GM12801 (cell line): ENCODE results near the gene NKD1.

ENCODE experiments used
- TF ChIP-seq, protein P1 (sequence below): IDR thresholded peaks from one replicate; pipeline ENCODE4 v1.5.1; 2011; ENCODE audit warnings: control low read depth; ENCODE audit not compliant: insufficient read length; ENCODE audit errors: extremely low read depth

The NKD1 gene

DNA sequence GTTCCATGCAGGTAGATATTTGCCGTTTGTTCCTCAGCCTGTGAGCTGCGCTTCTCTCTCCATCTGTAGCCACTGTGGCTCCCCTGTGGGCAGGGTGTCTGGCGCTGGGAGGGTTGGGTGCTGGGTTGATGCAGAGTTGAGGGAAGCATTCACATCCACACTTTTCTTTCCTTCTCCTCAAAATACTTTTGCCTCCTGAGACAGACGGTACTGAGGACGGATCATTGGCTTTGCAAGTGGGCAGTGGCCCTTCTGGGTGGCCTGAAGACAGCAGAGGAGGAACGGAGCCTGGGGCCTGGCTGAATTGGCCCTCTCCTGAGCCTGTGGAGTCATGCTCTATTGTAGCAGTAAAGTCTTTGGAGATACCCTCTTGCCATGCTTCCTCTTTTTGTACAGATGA, 43.0 kb downstream of the NKD1 start:
- TF ChIP-seq, protein P1, sequence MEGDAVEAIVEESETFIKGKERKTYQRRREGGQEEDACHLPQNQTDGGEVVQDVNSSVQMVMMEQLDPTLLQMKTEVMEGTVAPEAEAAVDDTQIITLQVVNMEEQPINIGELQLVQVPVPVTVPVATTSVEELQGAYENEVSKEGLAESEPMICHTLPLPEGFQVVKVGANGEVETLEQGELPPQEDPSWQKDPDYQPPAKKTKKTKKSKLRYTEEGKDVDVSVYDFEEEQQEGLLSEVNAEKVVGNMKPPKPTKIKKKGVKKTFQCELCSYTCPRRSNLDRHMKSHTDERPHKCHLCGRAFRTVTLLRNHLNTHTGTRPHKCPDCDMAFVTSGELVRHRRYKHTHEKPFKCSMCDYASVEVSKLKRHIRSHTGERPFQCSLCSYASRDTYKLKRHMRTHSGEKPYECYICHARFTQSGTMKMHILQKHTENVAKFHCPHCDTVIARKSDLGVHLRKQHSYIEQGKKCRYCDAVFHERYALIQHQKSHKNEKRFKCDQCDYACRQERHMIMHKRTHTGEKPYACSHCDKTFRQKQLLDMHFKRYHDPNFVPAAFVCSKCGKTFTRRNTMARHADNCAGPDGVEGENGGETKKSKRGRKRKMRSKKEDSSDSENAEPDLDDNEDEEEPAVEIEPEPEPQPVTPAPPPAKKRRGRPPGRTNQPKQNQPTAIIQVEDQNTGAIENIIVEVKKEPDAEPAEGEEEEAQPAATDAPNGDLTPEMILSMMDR = no peak

DNA sequence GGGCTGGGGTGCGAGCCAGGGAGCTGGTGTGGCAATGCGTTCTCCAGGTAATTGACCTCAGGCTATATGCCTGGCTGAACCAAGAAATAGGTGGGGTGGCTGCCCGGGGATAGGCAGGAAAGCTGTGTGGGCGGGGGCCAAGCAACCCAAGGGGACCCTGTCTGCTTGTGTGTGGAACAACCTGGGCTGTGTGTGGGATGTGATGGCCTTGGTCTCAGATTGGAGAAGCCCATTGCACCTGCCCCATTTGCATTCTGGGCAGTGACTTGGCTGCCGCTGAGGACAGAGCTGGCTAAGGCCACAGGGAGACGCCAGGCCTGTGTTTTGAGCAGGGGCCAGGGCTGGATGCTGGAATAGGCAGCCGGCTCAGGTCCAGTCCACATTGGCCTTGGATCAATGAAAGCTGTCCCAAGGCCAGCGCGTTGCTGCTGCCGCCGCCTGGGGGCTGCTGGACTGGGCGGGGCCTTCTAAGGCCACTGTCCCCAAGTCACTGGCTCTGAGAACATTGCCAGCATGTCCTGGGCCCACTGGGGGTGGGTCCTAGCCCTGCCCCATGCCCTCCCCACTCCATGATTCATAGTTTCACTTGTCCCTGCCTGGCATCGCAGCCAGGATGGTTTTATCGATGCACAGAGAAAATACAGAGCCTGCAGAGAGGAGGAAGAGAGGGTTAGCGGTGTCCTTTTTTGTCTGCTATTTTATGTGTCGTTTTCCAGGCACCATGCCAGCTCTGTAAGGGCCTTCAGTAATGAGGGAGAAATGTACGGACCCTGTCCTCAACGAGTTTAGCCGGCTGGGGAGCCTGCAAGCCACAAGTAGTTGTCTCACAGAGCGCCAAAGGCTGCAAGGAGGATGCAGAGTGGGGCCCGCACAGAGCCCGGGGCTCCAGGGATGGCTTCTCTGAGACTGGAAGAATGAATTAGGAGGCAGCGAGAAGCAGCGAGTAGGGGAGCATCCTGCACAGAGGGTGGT, 43.9 kb downstream of the NKD1 start:
- TF ChIP-seq, protein P1 = no peak

DNA sequence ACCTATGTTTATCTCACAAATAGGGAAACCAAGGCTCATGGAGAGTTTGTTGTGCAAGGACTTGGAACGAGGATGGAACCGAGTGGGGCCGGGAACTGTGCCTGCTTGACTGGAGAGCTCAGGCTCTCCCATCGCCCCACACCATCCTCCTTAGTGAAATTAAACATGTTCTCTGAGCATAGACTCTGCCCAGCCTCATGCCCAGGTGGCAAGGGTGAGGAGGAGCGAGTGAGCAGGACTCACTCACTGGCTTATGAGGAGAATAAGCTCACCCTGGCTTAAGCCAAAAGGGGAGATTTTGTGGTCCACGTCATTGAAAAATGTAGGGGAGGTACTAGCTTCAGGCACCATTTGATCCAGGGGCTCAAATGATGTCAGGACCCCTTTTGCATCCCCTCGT, 44.8 kb downstream of the NKD1 start:
- TF ChIP-seq, protein P1 = no peak

DNA sequence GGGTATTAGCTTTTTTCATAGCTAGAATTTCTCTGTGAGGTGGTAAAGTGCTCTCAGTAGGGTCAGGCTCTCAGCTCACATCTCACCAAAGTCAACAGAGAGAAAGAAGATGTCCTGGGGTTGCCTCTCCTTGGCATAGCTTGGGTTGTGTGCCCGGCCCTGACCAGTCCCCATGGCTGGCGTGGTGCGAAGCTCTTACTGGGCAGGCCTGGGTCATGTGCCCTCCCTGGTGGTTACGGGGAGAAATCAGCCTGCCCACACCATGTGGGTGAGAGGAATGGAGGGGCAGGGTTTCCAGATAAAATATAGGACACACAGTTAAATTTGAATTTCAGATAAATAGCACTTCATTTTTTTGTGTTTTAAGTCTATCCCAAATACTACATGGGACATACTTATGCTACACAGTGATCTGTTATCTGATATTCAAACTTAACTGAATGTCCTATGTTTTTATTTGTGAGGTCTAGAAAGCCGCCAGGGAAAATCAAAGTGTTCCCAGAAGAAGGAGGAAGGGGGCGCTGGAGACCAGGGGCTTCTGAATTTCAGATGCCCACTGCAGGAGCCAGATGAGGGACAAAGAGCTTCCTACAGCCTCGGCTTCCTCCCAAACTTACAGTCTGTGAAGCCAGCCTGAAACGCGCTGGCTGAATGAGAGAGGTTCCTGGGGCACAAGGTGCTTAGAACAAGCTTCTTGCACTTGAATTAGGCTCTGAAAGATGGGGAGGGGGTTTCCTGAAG, 45.4 kb downstream of the NKD1 start:
- TF ChIP-seq, protein P1 = no peak

DNA sequence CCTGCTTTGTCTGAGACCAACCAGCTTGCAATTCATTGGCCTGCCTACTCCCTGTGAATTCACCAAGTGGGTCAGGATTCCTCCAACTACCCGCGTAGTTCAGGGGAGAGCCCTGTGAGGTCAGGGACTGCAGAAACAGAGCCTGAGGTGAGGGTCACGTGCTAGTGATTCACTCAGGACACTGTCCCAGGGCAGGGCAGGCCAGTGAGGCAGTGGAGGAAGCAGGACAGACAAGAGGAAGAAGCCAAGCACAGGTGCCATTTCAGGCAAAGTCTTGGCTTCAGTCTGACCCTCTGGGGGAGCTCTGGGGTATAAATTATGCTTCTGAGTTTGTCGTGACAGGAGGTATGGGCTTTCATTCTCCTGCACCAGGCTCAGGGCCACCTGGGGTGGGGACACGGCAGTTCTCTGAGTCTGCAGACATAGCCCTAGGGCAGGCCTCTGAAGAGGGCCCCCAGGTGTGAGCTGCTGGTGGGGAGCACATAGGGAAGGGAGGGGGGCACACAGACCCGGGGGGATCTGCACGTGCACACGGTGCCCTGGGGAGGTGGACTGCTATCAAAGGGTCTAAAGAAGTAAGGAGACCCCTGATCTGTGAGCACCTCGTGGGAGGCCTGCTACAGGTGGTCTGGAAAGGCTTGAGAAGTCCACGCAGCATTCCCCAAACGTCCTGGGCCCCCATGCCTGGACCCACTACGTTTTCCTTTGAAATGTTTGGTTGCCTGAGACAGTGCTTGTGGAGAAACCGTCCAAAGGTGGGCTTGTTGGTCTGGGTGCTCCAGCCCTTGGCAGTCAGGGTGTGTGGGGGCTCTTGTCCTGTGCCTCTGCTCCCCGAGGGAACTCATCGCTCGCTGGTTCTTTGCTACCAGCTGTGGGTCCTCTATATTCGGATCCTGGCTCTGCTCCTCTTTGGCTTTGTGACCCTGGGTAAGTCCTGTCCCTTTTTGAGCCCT, 46.4 kb downstream of the NKD1 start:
- TF ChIP-seq, protein P1 = no peak

DNA sequence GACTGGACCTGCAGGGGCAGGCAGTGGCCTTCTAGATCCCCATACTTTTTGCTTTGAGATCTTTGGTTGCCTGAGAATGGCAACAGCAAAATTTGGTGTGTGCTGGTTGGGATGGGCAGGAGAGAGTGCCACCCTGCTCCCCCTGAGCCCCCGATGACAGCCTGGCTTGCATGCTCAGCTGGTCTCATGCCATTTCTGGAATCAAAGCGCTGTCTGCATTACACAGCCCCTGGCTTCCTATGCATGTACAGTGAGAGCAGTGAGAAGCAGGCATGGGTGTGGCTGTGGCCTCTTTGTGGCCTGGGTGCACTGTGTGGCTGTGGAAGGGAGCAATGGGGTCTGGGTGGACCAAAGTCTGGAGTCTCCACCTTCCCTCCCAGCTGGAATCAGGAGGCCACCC, 47.7 kb downstream of the NKD1 start:
- TF ChIP-seq, protein P1 = no peak
